ENCODE results near the gene CEACAM19. TPM values are rescaled to one million over a fixed set of nuclear protein-coding genes. Genes with fewer than 3 reads are reported as not detected.

CEACAM19 gene
- total and polyA plus RNA-seq, 2 of the 13 experiments (the other 11 are each of a cell fraction or from before 2014, with no cell fraction given) = 1.3 to 4.0 TPM

- ATAC-seq = no peak
- in situ Hi-C loops (cut with HindIII; ENCODE audit: extremely low pct_ligation_motif_present, low pct_unique_long_range_greater_than_20kb) = no loop called here
- POLR2A ChIA-PET = interaction anchor here (0.7 kb wide), 2 partner anchors 10 to 17 kb away, joined by 3 to 4 read pairs; no protein-coding TSS in a partner anchor
Observed at GRCh38 chr19:44701228-44701627, 29.9 kb downstream of the CEACAM19 start.

More at GRCh38 chr19:44701228-44701627, 29.9 kb downstream of the CEACAM19 start:
- peak overlapping the region; percentile 20 for H3K4me2 ChIP-seq (ENCODE audit: low read depth, low read length)
- BruUV-seq (replicated peaks) = no TSS peak
- DNase-seq (ENCODE audit: low spot score) (no peak), FAIRE-seq (no peak)
- no peaks in the 10 kb centered on the region for H3K9me3 ChIP-seq (ENCODE audit: low read length)
- peaks cover 66% of the 10 kb centered on the region for H3K4me1 ChIP-seq (ENCODE audit: insufficient read depth, low read length)
- no peak overlapping the region for H2AFZ ChIP-seq (ENCODE audit: low read length)
- no peak overlapping the region; a peak in 1 of 6 replicates for H3K4me3 ChIP-seq (replicated peaks in 1 of 3; ENCODE audit: insufficient read depth in 1 of 3, low read depth in 2 of 3, low read length in 3 of 3)
- 0 out of 2 replicates have a peak overlapping the region, but pooled peaks have one; percentile 14 for H3K9ac ChIP-seq (ENCODE audit: insufficient read depth, low read depth, low read length)
- CTCF ChIA-PET (ENCODE audit: low intra/inter-chr PET ratio, low total read pairs) = no interaction called here
- no peak overlapping the region for H3K27ac ChIP-seq (ENCODE audit: extremely low read length, insufficient read depth, low read length)
- 72% methylated on average over 12 of the region's 15 CpGs for WGBS (ENCODE audit: low lambda C conversion rate)
- TF ChIP-seq AGO2 (optimal IDR thresholded peaks at IDR 0.05; ENCODE audit: low read depth, low read length) (peak; percentile 64), ZNF687 (CRISPR knock-in tag; IDR thresholded peaks at IDR 0.05) (peak; percentile 18; the same call in 1 of the 2 replicates), ZSCAN31 (CRISPR knock-in tag; IDR thresholded peaks at IDR 0.05; ENCODE audit: low read depth) (no peak)
- intact Hi-C loops (cut with micrococcal nuclease; ENCODE audit: unreplicated experiment) = no loop called here
- no peaks in the 10 kb centered on the region for H3K27me3 ChIP-seq (ENCODE audit: control insufficient read depth in 1 of 2, insufficient read depth in 2 of 2, low read length in 2 of 2)
- no peaks in the 10 kb centered on the region for H3K36me3 ChIP-seq (replicated peaks in 1 of 2; ENCODE audit: control insufficient read depth in 1 of 2, insufficient read depth in 2 of 2, low read length in 2 of 2)
- no peaks in the 10 kb centered on the region for H4K20me1 ChIP-seq (ENCODE audit: insufficient read depth, low read length)
- no peaks in the 10 kb centered on the region for H3K79me2 ChIP-seq (ENCODE audit: insufficient read depth, low read length)
